GM12873 (cell line): ENCODE results near the gene IGF2R.

ENCODE experiments used
- TF ChIP-seq, protein P1 (sequence below): IDR thresholded peaks from 2 replicates; pipeline ENCODE4 v1.5.1; 2012; ENCODE audit warnings: low read depth, mild to moderate bottlenecking, moderate library complexity, low read length, control low read depth; ENCODE audit not compliant: insufficient read depth; ENCODE audit errors: missing control alignments

IGF2R gene

DNA sequence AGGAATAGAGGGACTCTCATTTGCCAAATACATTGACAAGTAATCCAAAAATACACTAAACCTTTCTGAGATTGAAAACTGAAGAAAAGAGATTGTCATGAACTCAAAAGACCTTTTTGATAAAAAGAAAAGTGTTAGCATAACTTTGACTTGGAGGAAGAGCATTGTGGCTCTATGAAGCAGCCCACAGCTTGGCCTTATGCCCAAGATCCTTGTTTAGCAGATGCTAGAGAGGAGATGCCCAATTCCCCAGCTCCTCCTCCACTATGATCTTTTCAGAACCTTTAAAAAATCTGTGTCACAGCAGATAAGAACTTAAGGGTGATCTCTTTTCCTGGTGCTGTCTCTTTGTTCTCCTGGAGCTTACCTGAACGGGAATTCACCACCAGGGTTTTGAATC is 35.8 kb upstream of the IGF2R start:
- TF ChIP-seq, protein P1, sequence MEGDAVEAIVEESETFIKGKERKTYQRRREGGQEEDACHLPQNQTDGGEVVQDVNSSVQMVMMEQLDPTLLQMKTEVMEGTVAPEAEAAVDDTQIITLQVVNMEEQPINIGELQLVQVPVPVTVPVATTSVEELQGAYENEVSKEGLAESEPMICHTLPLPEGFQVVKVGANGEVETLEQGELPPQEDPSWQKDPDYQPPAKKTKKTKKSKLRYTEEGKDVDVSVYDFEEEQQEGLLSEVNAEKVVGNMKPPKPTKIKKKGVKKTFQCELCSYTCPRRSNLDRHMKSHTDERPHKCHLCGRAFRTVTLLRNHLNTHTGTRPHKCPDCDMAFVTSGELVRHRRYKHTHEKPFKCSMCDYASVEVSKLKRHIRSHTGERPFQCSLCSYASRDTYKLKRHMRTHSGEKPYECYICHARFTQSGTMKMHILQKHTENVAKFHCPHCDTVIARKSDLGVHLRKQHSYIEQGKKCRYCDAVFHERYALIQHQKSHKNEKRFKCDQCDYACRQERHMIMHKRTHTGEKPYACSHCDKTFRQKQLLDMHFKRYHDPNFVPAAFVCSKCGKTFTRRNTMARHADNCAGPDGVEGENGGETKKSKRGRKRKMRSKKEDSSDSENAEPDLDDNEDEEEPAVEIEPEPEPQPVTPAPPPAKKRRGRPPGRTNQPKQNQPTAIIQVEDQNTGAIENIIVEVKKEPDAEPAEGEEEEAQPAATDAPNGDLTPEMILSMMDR = no peak

DNA sequence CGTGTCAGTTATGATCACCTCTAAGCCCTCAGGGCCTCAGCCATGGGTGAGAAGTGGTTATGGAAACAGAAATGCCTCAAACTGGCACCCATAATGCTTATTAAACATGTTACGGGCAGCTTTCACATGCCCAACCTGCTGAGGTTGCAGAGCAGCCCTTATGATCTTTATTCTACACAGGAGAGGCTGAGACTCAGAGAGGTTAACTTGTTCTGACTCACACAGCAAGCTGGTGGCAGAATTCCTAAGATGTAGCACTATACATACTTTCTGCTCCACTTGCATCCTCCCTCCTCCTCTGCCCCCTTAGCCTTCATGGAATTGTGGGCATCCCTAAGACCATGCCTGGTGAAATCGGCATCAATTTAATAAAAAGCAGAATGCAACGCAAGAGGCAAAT is 34.7 kb upstream of the IGF2R start:
- TF ChIP-seq, protein P1 = no peak

DNA sequence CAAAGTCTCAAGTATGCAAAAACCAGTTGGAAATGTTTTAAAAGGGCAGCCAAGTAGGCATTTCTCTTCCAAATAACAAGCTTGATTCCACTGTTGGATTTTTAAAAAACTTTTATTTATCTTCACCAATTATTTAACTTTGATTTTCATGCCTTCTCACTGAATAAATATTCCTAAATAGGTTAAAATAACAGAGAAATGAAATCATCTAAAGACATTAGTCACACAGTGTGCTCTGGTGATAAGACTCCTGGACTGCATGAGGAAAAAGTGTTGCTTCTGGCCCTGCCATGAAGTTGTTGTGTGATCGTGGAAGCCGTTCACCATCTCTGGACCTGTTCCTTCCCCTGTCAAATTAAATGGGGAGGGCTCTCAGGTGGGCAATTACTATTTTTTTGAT is 33.8 kb upstream of the IGF2R start:
- TF ChIP-seq, protein P1 = no peak

DNA sequence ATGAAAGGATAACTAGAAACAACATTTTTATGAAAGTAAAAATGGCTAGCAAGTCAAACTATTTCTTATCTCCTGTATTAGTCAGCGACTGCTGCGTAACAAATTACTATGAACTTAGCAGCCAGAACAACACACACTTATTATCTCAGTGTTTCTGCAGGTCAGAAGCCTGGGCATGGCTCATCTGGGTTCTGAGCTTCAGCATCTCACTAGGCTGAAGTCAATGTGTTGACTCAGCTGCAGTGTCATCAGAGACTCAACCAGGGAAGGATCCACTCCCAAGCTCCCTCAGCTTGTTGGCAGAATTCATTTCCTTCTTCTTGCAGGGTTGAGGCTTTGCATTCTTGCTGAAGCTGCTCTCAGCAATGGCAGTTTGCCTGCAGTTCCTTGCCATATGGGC is 33.2 kb upstream of the IGF2R start:
- TF ChIP-seq, protein P1 = no peak

DNA sequence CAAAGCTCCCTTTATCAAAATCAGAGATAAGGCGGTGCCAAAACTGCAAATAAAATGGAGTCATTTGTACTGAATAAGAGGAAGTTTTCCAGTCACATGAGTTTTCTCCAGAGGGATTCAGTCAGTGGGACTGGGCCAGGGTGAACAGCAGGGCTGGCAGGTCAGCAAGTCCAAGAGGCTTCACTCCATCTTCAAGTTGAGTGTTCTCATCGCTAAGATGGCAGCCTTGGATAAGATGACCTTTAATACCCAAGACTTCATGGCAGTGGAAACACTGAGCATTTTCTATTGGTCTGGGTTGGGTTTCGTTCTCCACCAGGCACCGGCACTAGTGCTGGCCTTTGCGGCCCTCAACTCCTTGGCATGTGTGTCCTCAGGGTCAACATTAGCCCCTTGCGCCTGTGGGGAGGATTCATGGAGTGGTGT is 29.3 kb upstream of the IGF2R start:
- TF ChIP-seq, protein P1 = no peak

DNA sequence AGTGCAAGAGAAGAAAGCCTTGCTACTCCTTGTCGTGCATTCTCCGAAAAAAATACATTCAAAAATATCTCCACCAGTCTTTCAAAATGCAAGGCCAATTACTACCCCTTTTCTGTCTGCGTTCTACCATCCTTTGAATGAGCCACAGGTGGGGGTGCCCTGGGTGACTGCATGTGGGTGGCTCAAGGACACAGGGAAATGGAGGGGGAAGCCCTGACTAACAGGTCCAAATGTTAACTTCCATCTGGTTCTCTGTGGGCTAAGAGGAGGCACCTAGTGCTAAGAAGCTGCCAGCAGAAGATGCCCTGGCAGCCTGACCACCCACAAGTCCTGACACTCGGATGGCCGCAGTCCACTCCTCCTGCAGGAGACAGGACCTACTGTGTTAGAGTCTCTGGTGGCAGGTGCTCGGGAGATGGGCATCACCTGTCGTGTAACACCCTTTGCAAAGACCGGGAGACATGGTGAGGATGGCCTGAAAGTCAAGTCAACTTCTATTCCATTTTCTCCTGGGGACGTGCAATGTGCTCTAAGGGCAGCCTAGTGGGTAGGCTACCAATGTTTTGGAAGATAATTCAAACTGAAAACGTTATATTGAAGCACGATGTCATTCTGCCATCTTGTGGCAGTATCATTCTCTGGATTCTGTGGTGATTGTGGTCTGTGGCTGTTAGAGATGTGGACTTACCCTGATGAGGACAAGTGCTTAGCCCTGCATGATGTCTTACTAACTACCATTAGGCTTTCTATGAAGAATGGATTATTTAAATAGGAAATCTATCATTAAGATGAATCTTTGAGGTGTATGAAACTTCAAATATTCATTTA is 27.4 kb upstream of the IGF2R start:
- TF ChIP-seq, protein P1 = peak; percentile 61

DNA sequence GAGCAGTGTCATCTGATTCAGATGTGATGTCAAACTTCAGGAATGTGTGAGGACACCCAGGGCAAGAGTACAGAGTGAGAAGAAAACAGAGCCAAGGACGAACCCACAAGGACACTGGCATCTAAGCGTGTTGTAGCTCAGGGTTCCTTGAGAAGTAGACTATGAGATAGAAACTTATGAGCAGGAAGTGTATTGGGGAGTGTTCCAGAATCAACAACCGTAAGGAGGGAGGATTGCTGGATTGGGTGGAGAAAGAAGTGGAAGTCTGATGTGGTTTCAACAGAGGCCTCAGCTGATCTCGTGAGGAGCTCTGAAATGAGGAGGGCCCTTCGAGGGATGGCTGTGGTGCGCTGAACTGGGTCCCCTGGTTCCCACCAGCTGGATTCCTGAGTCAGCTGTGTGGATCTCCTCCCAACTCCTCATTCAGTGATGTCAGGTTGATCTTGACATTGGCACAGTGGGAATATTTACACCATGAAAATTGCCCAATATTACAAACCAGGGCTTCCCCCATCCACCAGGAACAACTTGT is 25.7 kb upstream of the IGF2R start:
- TF ChIP-seq, protein P1 = no peak
